GM23338 (cell line): ENCODE data around the gene KCNN2. TPM values are rescaled to one million over a fixed set of nuclear protein-coding genes. Genes with fewer than 3 reads are reported as not detected.
A peak's percentile ranks its signal among the peaks of the same experiment; 100 is the strongest.

Experiments used
- ATAC-seq: fragments of 200-7000 bp; cut with Tn5 transposase; 3 replicates; pipeline ENCODE4 v1.9.1; 2020
- DNase-seq: peaks from one replicate; pipeline ENCODE4 v3.0.0-alpha.2; 2015; ENCODE audit warnings: low spot score
- H2AFZ ChIP-seq: fragments of 200-600 bp; sonication (generic); 2 replicates; pipeline ENCODE4 v1.8.0; 2016; ENCODE audit warnings: antibody characterized with exemption, mild to moderate bottlenecking, moderate library complexity
- H3F3A ChIP-seq: fragments of 200-600 bp; sonication (generic); replicated peaks from 2 replicates; pipeline ENCODE4 v1.8.0; 2017; ENCODE audit warnings: antibody characterized with exemption, mixed run types, low read depth
- H3K27ac ChIP-seq: fragments of 200-600 bp; sonication (generic); 2 replicates; pipeline ENCODE4 v1.6.1; 2016; ENCODE audit warnings: low read depth
- H3K27me3 ChIP-seq: fragments of 200-600 bp; sonication (generic); 2 replicates; pipeline ENCODE4 v1.8.0; 2016; ENCODE audit warnings: mild to moderate bottlenecking, mixed run types, moderate library complexity; ENCODE audit not compliant: insufficient read depth
- H3K36me3 ChIP-seq: fragments of 200-600 bp; sonication (generic); 2 replicates; pipeline ENCODE4 v1.8.0; 2016; ENCODE audit warnings: mild to moderate bottlenecking; ENCODE audit not compliant: insufficient read depth
- H3K4me1 ChIP-seq: fragments of 200-600 bp; sonication (generic); 2 replicates; pipeline ENCODE4 v1.8.0; 2016; ENCODE audit warnings: mild to moderate bottlenecking, moderate library complexity; ENCODE audit not compliant: insufficient read depth
- H3K4me2 ChIP-seq: fragments of 200-600 bp; sonication (generic); 2 replicates; pipeline ENCODE4 v1.7.1; 2017; ENCODE audit warnings: mixed run types
- H3K4me3 ChIP-seq: fragments of 200-600 bp; sonication (generic); 2 replicates; pipeline ENCODE4 v1.6.1; 2016; ENCODE audit warnings: mixed run types
- H3K79me2 ChIP-seq: fragments of 200-600 bp; sonication (generic); replicated peaks from 2 replicates; pipeline ENCODE4 v1.8.0; 2017; ENCODE audit warnings: mild to moderate bottlenecking; ENCODE audit not compliant: insufficient read depth
- H3K9me2 ChIP-seq: fragments of 200-600 bp; sonication (generic); 2 replicates; pipeline ENCODE4 v1.8.0; 2017; ENCODE audit not compliant: insufficient read depth
- H4K20me1 ChIP-seq: fragments of 200-600 bp; sonication (generic); replicated peaks from 2 replicates; pipeline ENCODE4 v1.8.0; 2017; ENCODE audit warnings: mild to moderate bottlenecking; ENCODE audit not compliant: insufficient read depth
- H3K27ac Mint-ChIP-seq: 2 replicates; pipeline ENCODE4 v1.8.0; 2020; ENCODE audit warnings: inconsistent platforms, mild to moderate bottlenecking, moderate library complexity, mixed read lengths
- H3K27me3 Mint-ChIP-seq: 3 replicates; pipeline ENCODE4 v1.8.0; 2022; ENCODE audit warnings: low read depth, mild to moderate bottlenecking, moderate library complexity, mixed read lengths, inconsistent platforms; ENCODE audit not compliant: insufficient read depth, poor library complexity
- H3K36me3 Mint-ChIP-seq: 3 replicates; pipeline ENCODE4 v1.8.0; 2021; ENCODE audit warnings: low read depth, mild to moderate bottlenecking, inconsistent platforms, moderate library complexity, mixed read lengths
- H3K4me1 Mint-ChIP-seq: 3 replicates; pipeline ENCODE4 v1.8.0; 2020; ENCODE audit warnings: mild to moderate bottlenecking, inconsistent platforms, mixed read lengths
- H3K4me3 Mint-ChIP-seq: 3 replicates; pipeline ENCODE4 v1.8.0; 2021; ENCODE audit warnings: moderate library complexity, mild to moderate bottlenecking, inconsistent platforms, mixed read lengths
- H3K9me3 Mint-ChIP-seq: 3 replicates; pipeline ENCODE4 v1.8.0; 2020; ENCODE audit warnings: moderate library complexity, mild to moderate bottlenecking, inconsistent platforms, mixed read lengths
- CREB1 ChIP-seq: fragments of 250-450 bp; sonication (Bioruptor Pico); IDR thresholded peaks from 2 replicates; pipeline ENCODE4 v1.5.0; 2020; ENCODE audit warnings: low read depth, mild to moderate bottlenecking, moderate library complexity
- JUNB ChIP-seq: IDR thresholded peaks from one replicate; pipeline ENCODE4 v1.6.1; 2016; ENCODE audit warnings: antibody characterized with exemption; ENCODE audit not compliant: unreplicated experiment
- STAT1 ChIP-seq: IDR thresholded peaks from one replicate; pipeline ENCODE4 v1.6.1; 2016; ENCODE audit warnings: antibody characterized with exemption; ENCODE audit not compliant: unreplicated experiment
- ZNF331 ChIP-seq: fragments of 250-450 bp; sonication (Bioruptor Pico); IDR thresholded peaks from 2 replicates; pipeline ENCODE4 v1.5.0; 2020; ENCODE audit warnings: low read depth, mild to moderate bottlenecking, moderate library complexity
- polyA plus RNA-seq: library from polyadenylated mRNA; unstranded; fragments of >200 nt; fragmentation: Nextera tagmentation; extraction: Ambion mirVana; gene quantifications from 2 replicates; pipeline ENCODE4 v1.2.1, GENCODE V29; 2016
- total RNA-seq: library from RNA; depleted of rRNA; stranded (reverse); fragments of >200 nt; shearing (Covaris generic); gene quantifications from 2 replicates; pipeline ENCODE4 v1.2.3, GENCODE V29; 2014
- TF ChIP-seq, protein P1 (sequence below): IDR thresholded peaks from 2 replicates; pipeline ENCODE4 v1.6.1; 2016; ENCODE audit warnings: antibody characterized with exemption
- TF ChIP-seq, protein P2 (sequence below): IDR thresholded peaks from one replicate; pipeline ENCODE4 v1.6.1; 2018; ENCODE audit warnings: antibody characterized with exemption; ENCODE audit not compliant: unreplicated experiment
- TF ChIP-seq, protein P3 (sequence below), 2 experiments: fragments of 200-600 bp in 1 of 2; sonication (generic) in 1 of 2; conservative IDR thresholded peaks; 2 replicates each; pipeline versions ENCODE4 v1.5.1 to v1.6.1; 2016 to 2017; ENCODE audit warnings: antibody characterized with exemption in 2 of 2, low read depth in 2 of 2, mild to moderate bottlenecking in 2 of 2, moderate library complexity in 1 of 2

The KCNN2 gene
- total and polyA plus RNA-seq, 2 experiments from 2014 or later: 14.7 to 15.9 TPM

DNA sequence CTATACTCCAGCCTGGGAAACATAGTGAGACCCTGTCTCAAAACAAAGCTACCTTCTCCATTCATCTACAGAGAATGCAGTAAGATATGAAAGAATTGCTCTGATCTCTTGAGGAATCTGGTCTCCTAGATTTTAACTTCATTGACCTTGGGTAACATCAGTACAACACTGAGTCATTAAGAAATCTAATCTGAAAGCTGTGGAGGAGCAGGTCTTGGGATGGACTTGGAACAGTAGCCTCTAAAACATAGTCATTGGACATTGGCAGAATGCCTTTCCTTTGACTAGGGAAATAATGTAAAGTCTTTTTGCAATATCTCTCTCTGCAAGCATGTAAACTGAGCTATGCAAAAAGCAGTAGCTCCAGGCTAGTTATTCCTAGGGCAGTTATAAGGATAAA lies 58.1 kb downstream of the KCNN2 start:
- H3K27me3 ChIP-seq: no peaks in the 10 kb centered on the region
- H3K36me3 ChIP-seq: no peaks in the 10 kb centered on the region
- H3K79me2 ChIP-seq: peaks cover 100% of the 10 kb centered on the region
- ATAC-seq: no peak
- H3K4me2 ChIP-seq: no peak overlapping the region
- no peak overlapping the region for H2AFZ ChIP-seq
- no peak overlapping the region for H3K27ac Mint-ChIP-seq
- H4K20me1 ChIP-seq: no peaks in the 10 kb centered on the region; the same call in 1 of the 2 replicates
- no peaks in the 10 kb centered on the region for H3F3A ChIP-seq
- H3K4me3 Mint-ChIP-seq: no peak overlapping the region
- H3K36me3 Mint-ChIP-seq: no peaks in the 10 kb centered on the region
- no peak overlapping the region for H3K27ac ChIP-seq
- no peaks in the 10 kb centered on the region for H3K27me3 Mint-ChIP-seq
- peaks cover 6% of the 10 kb centered on the region for H3K4me1 ChIP-seq
- H3K4me3 ChIP-seq: no peak overlapping the region
- TF ChIP-seq ZNF331 (CRISPR knock-in tag): no peak
- TF ChIP-seq STAT1: no peak
- TF ChIP-seq, protein P1, sequence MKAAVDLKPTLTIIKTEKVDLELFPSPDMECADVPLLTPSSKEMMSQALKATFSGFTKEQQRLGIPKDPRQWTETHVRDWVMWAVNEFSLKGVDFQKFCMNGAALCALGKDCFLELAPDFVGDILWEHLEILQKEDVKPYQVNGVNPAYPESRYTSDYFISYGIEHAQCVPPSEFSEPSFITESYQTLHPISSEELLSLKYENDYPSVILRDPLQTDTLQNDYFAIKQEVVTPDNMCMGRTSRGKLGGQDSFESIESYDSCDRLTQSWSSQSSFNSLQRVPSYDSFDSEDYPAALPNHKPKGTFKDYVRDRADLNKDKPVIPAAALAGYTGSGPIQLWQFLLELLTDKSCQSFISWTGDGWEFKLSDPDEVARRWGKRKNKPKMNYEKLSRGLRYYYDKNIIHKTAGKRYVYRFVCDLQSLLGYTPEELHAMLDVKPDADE: no peak
- TF ChIP-seq, protein P2, sequence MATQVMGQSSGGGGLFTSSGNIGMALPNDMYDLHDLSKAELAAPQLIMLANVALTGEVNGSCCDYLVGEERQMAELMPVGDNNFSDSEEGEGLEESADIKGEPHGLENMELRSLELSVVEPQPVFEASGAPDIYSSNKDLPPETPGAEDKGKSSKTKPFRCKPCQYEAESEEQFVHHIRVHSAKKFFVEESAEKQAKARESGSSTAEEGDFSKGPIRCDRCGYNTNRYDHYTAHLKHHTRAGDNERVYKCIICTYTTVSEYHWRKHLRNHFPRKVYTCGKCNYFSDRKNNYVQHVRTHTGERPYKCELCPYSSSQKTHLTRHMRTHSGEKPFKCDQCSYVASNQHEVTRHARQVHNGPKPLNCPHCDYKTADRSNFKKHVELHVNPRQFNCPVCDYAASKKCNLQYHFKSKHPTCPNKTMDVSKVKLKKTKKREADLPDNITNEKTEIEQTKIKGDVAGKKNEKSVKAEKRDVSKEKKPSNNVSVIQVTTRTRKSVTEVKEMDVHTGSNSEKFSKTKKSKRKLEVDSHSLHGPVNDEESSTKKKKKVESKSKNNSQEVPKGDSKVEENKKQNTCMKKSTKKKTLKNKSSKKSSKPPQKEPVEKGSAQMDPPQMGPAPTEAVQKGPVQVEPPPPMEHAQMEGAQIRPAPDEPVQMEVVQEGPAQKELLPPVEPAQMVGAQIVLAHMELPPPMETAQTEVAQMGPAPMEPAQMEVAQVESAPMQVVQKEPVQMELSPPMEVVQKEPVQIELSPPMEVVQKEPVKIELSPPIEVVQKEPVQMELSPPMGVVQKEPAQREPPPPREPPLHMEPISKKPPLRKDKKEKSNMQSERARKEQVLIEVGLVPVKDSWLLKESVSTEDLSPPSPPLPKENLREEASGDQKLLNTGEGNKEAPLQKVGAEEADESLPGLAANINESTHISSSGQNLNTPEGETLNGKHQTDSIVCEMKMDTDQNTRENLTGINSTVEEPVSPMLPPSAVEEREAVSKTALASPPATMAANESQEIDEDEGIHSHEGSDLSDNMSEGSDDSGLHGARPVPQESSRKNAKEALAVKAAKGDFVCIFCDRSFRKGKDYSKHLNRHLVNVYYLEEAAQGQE: no peak
- TF ChIP-seq, protein P3, sequence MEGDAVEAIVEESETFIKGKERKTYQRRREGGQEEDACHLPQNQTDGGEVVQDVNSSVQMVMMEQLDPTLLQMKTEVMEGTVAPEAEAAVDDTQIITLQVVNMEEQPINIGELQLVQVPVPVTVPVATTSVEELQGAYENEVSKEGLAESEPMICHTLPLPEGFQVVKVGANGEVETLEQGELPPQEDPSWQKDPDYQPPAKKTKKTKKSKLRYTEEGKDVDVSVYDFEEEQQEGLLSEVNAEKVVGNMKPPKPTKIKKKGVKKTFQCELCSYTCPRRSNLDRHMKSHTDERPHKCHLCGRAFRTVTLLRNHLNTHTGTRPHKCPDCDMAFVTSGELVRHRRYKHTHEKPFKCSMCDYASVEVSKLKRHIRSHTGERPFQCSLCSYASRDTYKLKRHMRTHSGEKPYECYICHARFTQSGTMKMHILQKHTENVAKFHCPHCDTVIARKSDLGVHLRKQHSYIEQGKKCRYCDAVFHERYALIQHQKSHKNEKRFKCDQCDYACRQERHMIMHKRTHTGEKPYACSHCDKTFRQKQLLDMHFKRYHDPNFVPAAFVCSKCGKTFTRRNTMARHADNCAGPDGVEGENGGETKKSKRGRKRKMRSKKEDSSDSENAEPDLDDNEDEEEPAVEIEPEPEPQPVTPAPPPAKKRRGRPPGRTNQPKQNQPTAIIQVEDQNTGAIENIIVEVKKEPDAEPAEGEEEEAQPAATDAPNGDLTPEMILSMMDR (conservative IDR thresholded peaks at IDR 0.05; ENCODE audit: low read depth in 2 of 2): no peak
- no peak for TF ChIP-seq CREB1 (CRISPR knock-in tag)
- H3K4me1 Mint-ChIP-seq: peaks cover 35% of the 10 kb centered on the region; the same call in 2 of the 3 replicates
- no peak for DNase-seq
- no peaks in the 10 kb centered on the region for H3K9me3 Mint-ChIP-seq
- H3K9me2 ChIP-seq: no peaks in the 10 kb centered on the region

DNA sequence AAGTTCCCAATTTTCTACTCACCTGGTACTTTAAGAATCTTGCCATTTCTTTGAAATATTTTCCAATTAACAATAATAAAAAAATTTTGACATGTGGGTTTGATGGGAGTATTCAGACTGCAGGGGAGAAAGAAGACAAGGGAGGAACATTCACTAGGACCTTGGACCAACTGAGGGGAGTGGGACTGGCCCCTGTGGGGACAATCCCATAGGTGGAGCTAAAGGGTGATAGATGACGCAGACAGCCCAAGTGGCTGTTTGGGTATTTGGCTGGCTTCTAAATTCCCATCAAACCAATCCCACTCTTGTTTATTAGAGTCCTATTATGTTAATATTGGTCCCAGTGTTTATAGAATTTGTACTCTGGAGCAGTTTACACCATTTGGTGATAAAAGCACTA lies 65.3 kb downstream of the KCNN2 start:
- H3K36me3 ChIP-seq: no peaks in the 10 kb centered on the region
- Mint-ChIP-seq H3K4me3 (no peak overlapping the region), H3K4me1 (peaks cover 18% of the 10 kb centered on the region), H3K27ac (no peak overlapping the region), H3K9me3 (peaks cover 15% of the 10 kb centered on the region; the same call in 2 of the 3 replicates), H3K36me3 (peaks cover 18% of the 10 kb centered on the region), H3K27me3 (no peaks in the 10 kb centered on the region)
- DNase-seq (no peak), ATAC-seq (peak; percentile 65)
- peaks cover 98% of the 10 kb centered on the region for H3K79me2 ChIP-seq
- H3K27ac ChIP-seq: no peak overlapping the region
- no peaks in the 10 kb centered on the region for H3F3A ChIP-seq
- H3K4me3 ChIP-seq: no peak overlapping the region
- no peaks in the 10 kb centered on the region; the same call in 1 of the 2 replicates for H4K20me1 ChIP-seq
- peaks cover 4% of the 10 kb centered on the region for H3K4me1 ChIP-seq
- H3K4me2 ChIP-seq: no peak overlapping the region
- no peaks in the 10 kb centered on the region for H3K9me2 ChIP-seq
- H3K27me3 ChIP-seq: no peaks in the 10 kb centered on the region
- no peak for TF ChIP-seq JUNB
- TF ChIP-seq, protein P3 (conservative IDR thresholded peaks at IDR 0.05; ENCODE audit: low read depth in 2 of 2): peak in 1 of 2 experiments; percentile 31; a peak in 1 of 4 replicates
- no peak overlapping the region for H2AFZ ChIP-seq
